NAMALWA (cell line): ENCODE data around the gene WNT7B.
A peak's percentile ranks its signal among the peaks of the same experiment; 100 is the strongest.

ENCODE experiments used
- DNase-seq: peaks from one replicate; pipeline ENCODE4 v3.0.0-alpha.2; 2015; ENCODE audit warnings: low spot score

Gene WNT7B

DNA sequence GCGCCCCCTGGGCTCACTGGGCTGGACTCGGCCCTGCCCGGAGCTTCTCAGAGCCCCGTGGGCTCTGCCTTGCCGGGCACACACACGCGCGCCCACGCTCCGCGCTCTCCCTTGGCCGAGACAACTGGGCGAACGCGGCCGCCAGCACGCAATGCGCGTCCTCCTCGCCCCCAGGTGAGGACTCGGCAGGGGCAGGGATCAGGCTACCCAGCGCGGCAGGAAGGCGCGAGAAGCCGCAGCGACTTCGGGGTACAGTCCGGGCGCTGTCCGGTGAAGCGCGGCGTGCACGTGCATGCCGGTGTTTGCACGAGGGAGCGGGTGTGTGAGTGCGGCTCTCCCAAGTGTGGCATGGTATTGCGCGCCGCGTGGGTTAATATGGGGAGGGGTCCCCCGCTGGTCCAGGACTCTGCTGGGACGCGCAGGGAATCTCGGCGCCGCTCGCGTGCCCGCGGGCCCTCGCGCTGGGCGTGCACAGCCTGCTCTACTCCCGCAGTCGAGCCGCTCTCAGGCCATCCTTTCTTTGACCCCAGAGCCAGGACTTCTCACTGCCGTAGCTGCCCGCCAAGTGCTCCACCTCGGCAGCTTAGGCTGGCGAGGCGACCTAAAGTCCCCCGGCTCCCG is 5.4 kb downstream of the WNT7B start:
- no peak for DNase-seq

DNA sequence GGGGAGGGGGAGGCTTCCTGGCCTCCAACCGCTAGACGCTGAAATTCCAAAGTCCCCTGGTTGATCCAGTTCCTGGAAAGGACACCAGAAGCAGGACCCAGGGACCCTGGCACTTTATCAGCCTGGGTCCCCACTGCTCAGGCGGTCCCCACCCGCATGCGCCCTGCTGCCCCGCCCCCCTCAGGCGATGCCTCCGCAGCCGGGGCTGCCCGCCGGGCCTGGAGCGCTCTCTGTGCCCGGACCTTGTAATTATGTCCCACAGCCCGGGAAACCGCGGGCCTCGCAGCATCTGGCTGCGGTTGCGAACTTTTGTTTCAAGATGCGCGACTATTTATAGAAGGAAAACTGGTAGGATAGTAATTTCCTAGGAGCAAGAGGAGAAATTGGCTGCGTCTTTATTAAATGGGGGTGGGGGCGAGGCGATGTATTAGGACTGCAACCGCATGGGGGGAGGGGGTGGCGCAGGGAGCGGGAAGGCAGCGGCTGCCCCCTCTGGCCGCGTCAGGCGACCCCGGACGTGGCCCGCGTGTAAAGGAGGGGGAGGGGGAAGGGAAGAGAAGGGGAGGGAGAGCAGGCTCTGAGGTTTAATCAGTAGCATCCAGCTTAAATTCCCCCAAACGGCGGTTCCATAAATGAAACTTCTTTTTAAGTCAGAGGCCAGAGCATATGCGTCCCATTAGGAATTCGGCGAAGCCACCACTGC is 6.1 kb downstream of the WNT7B start:
- no peak for DNase-seq

DNA sequence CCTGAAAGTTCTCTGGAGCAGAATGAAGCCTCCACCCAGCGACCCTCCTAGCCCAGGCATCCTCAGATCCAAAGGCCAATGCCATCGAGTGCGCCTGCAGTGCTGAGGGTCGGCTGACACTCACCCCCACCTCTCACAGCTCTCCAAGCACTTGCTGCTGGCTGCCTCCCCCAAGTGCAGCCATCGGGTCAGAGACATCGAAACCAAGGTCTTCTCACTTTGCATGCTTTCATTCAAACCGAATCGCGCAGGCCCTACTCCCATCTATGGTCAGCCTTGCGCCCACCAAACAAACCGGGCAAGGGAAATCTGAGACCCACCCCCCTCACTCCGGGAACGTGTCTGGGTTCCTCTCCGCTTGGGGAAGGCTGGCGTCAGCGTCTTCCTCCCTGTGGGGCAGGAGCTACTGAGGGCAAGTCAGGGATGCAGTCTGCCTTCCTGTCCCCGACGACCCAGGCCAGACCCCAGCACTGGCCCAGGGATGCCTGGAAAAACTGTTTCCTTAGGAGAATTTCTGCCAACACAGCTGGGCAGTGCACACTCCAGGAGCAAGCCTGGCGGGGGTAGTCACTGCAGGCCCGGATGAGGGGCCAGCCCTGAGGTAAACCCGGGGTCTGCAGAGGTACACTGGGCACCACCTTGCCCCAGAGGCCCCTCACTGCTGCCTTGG is 7.0 kb downstream of the WNT7B start:
- no peak for DNase-seq

DNA sequence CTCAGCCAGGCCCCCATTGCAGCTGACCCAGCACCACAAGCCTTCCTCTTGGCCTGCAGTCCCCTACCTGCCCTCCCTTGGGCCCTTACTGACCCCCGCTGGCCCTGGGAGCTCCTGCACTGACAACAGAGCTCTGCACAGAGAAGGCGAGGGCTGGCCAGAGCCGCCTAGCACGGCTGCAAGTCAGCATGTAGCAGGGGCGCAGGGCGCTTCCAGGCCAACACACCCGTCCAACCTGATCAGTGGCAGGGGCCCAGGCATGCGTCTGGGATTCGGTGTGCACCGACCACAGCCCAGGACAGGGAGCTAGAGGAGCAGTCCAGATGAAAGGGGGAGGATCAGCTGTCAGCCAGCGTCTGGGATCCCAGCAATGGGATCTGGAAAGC is 7.6 kb downstream of the WNT7B start:
- DNase-seq, result no peak

DNA sequence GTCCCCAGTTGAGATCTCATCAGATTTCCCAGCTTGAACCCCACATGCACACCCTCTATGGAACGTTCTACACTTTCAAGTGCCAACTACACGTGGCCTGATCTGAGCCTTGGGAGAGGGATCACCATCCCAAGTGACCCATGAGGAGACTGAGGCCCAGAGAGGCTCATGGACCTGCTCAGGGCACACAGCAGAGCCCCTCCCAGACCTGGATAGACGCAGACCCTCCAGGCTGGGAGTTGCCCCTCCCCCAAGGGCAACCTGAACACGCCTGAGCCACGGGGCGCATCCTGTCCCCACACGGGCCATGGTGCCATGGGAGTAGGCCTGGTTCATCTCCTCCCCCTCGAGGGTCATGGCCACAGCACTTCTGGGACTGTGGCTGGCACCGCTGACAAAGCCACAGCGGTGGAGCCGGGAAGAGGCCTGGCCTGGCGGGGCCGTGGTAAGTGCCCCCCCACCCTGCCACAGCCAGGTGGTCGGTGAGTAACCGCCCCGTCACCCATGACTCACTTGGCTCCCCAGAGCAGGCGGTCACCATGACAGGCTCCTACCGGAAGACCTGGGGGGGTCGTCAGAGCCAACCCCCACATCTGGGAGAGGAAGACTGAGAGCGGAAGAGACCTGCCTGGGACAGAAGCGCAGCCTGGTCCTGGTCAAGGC is 8.1 kb downstream of the WNT7B start:
- DNase-seq, result no peak

DNA sequence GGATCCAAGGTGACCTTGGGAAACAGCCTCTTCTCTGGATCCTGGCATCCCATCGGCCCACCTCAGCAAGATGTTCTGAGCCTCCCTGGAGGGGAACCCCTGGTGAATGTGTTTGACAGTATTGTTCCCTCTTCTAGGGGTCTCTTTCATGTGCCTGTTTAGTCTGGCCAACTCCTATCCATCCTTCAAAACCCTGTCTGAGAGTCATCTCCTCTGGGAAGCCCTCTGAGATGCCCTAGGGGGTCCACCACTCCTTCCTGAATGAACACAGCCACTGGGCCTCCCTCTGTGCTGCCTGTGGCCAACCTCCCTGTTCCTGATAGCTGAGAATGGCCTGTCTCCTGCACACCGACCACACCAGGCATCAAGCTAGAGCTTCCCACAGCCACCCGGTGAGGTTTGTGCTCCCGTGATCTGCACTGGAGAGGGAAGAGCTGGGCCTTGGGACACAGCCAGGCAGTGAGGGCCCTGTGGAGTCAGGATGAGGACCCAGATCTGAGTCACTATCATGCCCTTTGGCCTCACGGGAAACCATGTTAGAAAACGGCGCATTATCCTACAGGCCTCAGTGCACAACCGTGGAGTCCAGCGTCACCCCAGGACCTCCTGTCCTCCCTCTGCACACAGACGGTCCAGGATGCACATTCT is 8.8 kb downstream of the WNT7B start:
- DNase-seq, result no peak

DNA sequence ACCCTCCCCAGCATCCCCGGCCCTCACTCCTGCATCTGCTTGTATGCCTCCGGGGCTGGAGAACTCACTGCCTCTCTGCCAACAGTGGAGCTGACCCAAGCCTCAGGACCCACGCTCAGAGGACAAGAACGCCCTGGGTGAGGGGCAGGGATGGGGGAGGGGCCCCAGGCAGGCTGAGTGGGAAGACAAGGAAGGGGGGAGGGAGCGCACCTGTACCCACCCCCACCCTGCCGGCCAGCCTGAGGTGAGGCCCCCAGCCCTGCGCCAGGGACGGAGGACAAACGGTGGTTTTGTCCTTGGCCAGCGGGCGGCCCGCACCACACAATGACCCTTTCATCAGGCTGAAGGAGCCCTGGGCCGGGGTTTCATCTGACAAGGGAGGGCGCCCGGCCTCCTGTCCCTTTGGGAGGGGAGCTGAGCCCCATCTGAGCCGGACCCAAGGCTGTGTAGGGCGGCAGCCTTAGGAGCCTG is 10.0 kb downstream of the WNT7B start:
- no peak for DNase-seq

DNA sequence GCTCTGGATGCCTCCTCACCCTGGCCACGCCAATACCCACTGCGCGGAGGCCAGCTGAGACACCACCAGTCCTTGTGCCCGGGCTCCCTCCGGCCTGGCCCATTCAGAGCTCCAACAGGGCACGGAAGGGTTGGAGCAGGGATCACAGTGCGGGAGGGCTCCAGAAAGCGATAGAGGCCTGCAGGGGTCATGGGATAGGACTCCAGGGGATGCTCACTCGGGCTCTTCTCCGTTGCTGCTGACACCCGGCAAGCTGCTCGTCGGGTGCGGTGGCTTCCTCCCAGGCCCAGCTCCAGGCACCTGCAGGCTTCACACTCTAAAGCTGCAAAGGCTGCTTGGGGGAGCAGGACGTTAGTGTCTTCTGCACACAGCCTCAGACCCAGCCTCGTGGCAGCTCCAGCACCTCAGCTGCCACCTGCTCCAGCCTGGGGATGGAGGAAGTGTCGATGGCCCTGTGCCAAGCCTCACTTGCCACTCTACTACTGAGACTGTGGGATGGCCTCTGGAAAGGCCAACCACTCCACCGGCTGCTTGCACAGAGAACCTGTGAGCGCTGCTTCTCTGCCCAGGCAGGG is 10.6 kb downstream of the WNT7B start:
- peak; percentile 78 for DNase-seq

DNA sequence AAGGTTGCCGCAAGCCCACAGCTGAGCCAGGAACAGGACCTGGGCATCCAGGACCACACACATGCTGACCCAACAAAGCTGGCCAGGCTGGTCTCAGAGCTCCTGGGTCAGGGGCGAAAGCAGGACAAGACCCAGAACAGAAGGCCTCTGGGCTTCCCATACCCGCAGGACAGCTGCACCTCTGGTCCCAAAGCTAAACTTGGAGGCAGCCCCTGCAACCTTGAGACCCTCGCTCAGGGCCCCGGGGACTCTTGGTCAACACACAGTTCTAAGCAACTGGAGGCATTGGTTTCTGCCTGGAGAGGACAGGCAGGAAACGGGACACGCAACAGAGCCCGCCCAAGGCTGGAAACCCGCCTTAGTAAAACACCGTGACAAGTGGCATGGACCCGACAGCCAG is 11.4 kb downstream of the WNT7B start:
- no peak for DNase-seq

DNA sequence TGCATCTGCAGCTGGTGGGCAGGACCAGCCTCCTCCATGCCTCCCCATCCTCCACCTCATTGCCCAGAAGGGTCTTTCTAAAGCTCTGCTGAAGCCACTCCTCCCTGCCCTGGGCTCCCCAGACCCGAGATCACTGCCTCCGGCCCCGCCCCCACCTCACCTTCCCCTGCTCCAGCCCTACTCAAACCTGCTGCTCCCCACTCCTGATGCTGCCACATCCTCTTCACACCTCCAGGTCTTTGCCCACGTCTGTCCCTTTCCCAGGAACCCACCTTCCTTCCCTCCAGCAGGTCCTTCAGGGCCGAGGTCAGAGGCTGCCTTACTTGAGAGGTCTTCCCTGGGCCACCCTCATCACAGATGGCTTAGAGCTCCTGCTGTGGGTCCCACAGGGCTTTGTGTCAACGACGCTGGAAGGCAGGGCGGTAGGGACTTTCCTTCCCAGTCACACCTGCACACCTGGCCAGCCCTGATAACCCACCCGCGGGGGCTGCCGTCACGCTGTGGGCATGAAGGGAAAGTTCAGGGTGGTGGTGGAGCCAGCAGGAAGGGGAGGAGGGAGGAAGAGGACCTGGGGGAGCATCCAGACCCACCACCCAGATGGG is 11.9 kb downstream of the WNT7B start:
- DNase-seq, result no peak

DNA sequence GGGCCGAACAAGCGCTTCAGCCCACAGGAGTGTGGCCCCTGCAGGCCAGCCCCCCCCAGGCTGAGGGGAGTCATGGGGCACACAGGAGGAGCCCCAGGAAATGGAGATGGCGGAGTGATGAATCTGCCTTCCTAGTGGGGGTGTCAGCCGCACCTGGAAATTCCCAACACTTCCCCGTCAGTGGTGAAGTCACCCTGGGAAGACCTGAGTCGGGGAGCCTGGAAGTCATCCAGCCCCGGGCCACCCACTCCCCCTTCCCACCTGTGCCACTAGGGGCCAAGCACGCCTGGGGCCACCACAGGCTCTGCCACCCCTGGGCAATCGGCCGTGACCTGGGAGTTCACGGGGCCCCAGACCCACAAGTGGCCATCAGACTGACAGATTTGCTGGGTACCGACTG is 12.6 kb downstream of the WNT7B start:
- no peak for DNase-seq

DNA sequence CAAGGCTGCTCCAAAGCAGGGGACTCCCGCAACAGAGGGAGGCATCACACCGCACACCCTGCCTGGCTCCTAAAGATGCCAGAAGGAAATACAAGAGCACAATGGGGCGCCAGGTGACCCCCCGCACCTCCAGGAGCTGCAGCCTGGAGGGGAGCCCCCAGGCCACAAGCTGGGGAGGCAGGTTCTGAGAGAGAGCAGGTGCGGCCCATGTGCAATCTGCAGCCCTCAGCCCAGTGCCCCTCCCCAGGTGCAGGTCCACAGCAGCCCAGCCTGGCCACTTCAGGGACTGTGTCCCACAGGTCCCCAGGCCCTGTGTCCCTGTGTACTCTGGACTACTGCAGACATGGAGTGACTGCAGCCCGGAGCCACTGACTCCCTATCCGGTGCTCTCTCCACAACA is 13.1 kb downstream of the WNT7B start:
- DNase-seq, result no peak

DNA sequence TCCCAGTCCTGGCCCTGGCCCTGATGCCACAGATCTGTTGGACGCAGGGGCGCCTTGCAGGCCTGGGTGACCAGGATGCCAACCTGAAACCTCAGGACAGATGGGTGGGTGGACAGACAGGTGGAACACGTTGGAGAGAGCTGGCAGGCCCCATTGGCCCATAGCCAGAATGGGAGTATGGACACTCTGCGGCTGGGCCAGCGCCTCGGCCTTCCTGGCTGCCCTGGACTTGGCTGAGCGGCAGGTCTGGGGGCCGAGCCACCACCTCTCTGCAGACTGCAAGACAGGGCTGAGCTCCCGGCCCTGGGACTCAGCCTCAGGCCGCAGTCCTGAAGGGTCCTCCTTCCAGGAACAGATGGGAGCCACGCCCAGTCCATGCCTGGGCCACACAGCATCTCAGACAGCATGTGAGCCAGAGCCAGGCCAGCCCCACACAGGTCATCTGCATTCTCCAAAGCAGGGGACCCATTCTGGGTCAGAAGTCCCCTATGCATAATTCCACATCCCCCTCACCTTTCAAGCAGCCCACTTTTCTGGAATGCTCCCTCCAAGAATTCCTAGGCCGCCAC is 14.1 kb downstream of the WNT7B start:
- no peak for DNase-seq

DNA sequence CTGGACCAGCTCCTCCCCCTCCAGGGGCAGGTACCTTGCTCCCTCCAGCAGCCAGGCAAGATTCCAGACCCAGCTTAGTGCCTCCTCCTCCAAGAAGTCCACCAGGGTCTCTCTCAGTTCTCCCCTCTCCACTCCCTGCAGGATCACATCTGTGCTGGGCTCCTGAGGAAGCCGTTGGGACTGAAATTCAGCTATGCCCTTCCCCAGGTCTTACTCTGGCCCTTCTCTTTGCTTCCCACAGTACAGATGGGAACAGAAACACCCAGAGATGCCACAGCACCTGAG is 14.6 kb downstream of the WNT7B start:
- DNase-seq, result no peak

DNA sequence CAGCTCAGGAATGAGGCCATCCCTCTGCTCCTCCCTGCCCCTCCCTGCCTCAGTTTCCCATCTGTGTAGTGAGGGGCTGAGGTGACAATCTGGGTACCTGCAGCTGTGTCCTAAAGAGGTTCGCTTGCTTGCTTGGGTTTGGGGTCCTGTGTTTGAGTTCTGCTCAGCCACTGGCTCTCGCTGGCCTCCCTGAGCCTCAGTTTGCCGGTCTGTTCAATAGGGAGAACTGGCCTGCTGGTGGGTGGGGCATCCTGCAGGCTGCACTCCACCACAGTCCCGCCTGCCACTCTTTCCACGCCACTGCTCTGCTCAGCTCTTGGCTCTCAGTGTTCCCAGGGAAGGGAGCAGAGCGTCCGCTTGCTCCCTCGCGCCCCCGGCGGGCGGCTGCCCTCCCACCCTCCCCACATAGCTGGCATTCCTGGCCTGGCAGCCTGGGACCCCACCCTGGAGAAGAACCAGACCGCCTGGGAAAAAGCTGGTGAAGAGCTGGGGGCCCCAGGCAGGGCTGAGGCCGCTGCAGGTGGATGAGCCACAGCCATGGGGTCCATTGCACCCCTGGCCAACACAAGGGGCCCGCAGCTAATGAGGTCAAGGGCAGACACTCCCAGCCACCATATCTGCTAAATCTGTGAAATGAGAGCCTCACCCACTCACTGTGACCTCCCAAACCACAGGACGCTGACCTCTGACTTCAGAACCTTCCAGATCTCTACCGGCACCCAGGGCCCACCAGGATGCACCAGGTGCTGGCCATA is 15.1 kb downstream of the WNT7B start:
- no peak for DNase-seq

DNA sequence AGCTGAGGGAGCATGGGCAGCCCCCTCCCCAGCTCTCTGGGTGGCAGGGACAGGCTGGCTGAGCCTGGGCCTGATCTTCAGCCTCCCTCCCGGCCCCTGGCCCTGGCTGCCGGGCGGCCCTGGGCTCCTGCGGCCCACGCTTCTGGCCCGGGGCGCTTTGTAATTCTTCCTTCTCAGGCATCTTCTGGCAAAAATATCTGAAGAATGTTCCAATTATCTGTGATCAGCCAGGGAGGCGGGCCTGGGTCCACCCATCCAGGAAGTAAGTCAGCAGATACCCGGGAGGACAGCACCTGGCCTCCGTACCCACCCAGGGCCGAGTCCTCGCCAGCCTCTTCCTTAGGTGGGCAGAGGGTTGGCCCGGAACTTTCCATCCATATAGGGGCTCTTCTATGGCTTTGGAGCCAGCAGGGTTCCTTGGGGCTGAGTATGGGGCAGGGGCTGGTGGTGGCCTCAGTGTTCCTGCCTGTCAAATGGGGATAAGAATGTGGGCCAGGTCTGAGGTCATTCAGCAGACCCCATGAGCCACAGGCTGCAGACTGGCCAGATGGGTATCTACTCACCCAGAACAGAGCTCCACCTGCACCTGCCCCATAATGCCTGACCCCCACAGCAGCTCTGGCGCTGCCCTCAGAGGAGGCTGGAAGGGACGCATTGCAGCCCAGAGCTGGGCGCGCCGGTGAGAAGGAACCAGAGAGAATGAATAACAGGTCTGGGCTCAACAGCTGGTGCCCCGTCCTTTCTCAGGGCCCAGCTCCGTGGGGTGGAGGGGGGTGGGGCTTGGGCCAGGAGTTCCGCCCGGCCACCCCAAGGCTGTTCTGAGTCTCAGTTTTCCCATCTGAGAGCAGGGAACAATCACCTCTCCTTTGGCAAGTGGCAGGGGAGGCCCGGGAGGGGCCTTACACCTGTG is 16.2 kb downstream of the WNT7B start:
- DNase-seq, result no peak

DNA sequence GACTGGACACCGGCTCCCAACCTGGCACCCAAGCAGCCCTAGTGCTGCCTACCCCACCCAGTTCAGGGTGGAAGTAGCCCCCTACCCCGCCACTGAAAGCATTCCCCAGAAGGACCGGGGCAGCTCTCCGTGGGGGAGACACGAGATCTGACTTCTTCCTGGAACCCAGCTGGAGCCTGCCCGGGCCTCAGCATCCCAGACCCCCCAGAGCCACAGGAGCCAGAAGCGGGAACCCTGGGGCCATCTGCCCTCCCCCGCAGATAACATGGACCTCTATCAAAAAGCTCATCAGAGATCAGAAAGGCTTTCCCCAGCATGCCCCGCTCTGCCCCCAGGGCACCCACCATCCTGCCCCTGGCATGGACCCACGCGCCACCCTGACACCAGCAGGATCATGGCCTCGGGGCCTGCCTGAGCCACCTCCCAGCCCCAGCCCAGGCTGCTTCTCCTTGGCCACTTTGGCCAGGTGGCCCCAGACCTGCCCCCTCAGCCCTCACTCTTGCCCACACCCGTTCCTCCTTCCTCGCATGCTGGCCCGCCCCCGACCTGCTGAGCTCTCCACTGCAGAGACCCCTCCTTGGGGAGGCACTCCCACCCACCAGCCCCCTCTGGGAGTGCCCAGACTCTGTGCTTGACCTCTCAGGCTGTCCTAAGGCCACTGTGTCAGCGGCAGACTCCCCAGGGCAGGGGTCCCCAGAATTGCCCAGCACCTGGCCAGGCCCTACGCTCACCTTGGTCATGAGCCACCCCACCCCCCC is 17.1 kb downstream of the WNT7B start:
- DNase-seq, result no peak

DNA sequence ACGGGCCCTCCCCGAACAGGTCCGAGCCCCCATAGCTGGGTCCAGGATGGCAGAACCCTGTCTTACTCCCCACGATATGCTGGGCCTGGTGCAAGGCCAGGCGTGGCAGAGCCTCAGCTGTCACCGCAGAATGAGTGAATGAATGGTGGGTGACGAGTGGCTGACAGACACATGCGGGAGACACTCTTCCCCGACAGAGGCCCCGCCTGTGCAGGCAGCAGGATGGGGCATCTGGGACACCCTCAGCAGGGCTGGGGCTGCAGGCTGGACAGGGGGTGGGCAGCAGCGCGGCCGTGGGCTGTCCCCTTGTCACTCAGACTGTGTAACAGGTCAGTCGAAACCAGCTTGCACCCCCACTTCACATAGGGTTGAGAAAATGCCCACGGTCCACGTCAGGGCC is 18.0 kb downstream of the WNT7B start:
- DNase-seq, result no peak

DNA sequence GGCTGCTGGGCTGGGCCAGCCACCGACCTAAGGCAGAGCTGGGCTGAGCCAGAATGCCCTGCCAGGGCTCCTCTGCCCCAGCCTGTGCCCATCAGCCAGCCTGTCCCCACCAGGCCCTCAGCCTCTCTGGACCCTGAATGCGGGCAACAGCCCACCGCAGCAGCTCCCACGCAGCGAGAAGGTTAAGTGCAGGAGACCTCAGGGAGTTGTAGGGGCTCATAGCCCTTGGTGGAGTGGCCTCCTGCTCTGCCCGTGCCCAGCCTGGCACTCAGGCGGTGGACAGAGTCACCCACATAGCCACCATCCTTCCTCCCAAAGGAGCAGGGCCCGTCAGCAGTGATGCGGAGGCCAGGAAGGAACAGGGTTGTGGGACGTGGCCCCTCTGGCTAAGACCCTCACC is 19.1 kb downstream of the WNT7B start:
- no peak for DNase-seq
